Smooth muscle cell (in vitro differentiated cells): ENCODE measurements around the gene CSNK1G3. TPM values are rescaled to one million over a fixed set of nuclear protein-coding genes. Genes with fewer than 3 reads are reported as not detected.

ENCODE experiments used
- DNase-seq: peaks from one replicate; lab custom pipeline; 2025; ENCODE audit not compliant: unreplicated experiment; lab: John Stamatoyannopoulos, UW
- H2AFZ ChIP-seq: fragments of 200-600 bp; sonication (generic); 2 replicates; pipeline ENCODE4 v1.6.0; 2016; ENCODE audit warnings: antibody characterized with exemption, low read depth, mild to moderate bottlenecking
- H3F3A ChIP-seq: fragments of 200-600 bp; sonication (generic); 2 replicates; pipeline ENCODE4 v1.6.0; 2017; ENCODE audit warnings: antibody characterized with exemption, low read depth
- H3K27ac ChIP-seq: fragments of 200-600 bp; sonication (generic); 2 replicates; pipeline ENCODE4 v1.5.1; 2016; ENCODE audit warnings: low read depth, mild to moderate bottlenecking
- H3K27me3 ChIP-seq: fragments of 200-600 bp; sonication (generic); 2 replicates; pipeline ENCODE4 v1.6.1; 2016; ENCODE audit warnings: low read depth, mild to moderate bottlenecking
- H3K36me3 ChIP-seq: fragments of 200-600 bp; sonication (generic); 2 replicates; pipeline ENCODE4 v1.5.1; 2016; ENCODE audit warnings: low read depth
- H3K4me1 ChIP-seq: fragments of 200-600 bp; sonication (generic); 2 replicates; pipeline ENCODE4 v1.5.1; 2016; ENCODE audit warnings: low read depth
- H3K4me2 ChIP-seq: fragments of 200-600 bp; sonication (generic); 2 replicates; pipeline ENCODE4 v1.6.0; 2016; ENCODE audit warnings: mild to moderate bottlenecking
- H3K4me3 ChIP-seq: fragments of 200-600 bp; sonication (generic); 2 replicates; pipeline ENCODE4 v1.5.1; 2016; ENCODE audit warnings: mild to moderate bottlenecking
- H3K79me2 ChIP-seq: fragments of 200-600 bp; sonication (generic); 2 replicates; pipeline ENCODE4 v1.6.0; 2016; ENCODE audit warnings: low read depth, mild to moderate bottlenecking
- H3K9ac ChIP-seq: fragments of 200-600 bp; sonication (generic); 2 replicates; pipeline ENCODE4 v1.6.0; 2016; ENCODE audit warnings: low read depth
- H3K9me3 ChIP-seq: fragments of 200-600 bp; sonication (generic); replicated peaks from 2 replicates; pipeline ENCODE4 v1.5.1; 2016; ENCODE audit warnings: low read depth
- H4K20me1 ChIP-seq: fragments of 200-600 bp; sonication (generic); 2 replicates; pipeline ENCODE4 v1.6.0; 2016; ENCODE audit warnings: low read depth
- WGBS: methylation state at CpG from one replicate; pipeline ENCODE4 v1.1.7; 2016; ENCODE audit warnings: low lambda C conversion rate; 5-methylcytosine and 5-hydroxymethylcytosine counted together
- polyA plus RNA-seq: library from polyadenylated mRNA; unstranded; fragments of >200 nt; fragmentation: Nextera tagmentation; extraction: Ambion mirVana; gene quantifications from 2 replicates; pipeline ENCODE4 v1.2.1, GENCODE V29; 2016
- total RNA-seq: library from RNA; depleted of rRNA; stranded (reverse); fragments of >200 nt; gene quantifications from 2 replicates; pipeline ENCODE4 v1.2.3, GENCODE V29; 2014
- TF ChIP-seq, protein P1 (sequence below): fragments of 200-600 bp; sonication (generic); IDR thresholded peaks from 2 replicates; pipeline ENCODE4 v1.5.1; 2017; ENCODE audit warnings: borderline replicate concordance, mild to moderate bottlenecking, antibody characterized with exemption; ENCODE audit not compliant: insufficient read depth, poor library complexity, severe bottlenecking

Gene CSNK1G3
- total and polyA plus RNA-seq, 2 experiments from 2014 or later: 25.9 to 68.3 TPM

- Histone ChIP-seq H3K27me3 (no peaks in the 10 kb centered on the region), H3K4me3 (no peak overlapping the region), H2AFZ (no peak overlapping the region), H3K36me3 (peaks cover 7% of the 10 kb centered on the region), H3K4me1 (no peaks in the 10 kb centered on the region), H3K4me2 (no peak overlapping the region), H4K20me1 (no peaks in the 10 kb centered on the region), H3K9me3 (no peaks in the 10 kb centered on the region), H3K9ac (no peak overlapping the region), H3K79me2 (no peaks in the 10 kb centered on the region), H3F3A (peaks cover 4% of the 10 kb centered on the region), H3K27ac (no peak overlapping the region)
- TF ChIP-seq, protein P1, sequence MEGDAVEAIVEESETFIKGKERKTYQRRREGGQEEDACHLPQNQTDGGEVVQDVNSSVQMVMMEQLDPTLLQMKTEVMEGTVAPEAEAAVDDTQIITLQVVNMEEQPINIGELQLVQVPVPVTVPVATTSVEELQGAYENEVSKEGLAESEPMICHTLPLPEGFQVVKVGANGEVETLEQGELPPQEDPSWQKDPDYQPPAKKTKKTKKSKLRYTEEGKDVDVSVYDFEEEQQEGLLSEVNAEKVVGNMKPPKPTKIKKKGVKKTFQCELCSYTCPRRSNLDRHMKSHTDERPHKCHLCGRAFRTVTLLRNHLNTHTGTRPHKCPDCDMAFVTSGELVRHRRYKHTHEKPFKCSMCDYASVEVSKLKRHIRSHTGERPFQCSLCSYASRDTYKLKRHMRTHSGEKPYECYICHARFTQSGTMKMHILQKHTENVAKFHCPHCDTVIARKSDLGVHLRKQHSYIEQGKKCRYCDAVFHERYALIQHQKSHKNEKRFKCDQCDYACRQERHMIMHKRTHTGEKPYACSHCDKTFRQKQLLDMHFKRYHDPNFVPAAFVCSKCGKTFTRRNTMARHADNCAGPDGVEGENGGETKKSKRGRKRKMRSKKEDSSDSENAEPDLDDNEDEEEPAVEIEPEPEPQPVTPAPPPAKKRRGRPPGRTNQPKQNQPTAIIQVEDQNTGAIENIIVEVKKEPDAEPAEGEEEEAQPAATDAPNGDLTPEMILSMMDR: peak; percentile 96
- WGBS: 53% methylated on average over 5 of the region's 5 CpGs
- no peak for DNase-seq
Observed at GRCh38 chr5:123610665-123611405, 98.9 kb downstream of the CSNK1G3 start.

DNA sequence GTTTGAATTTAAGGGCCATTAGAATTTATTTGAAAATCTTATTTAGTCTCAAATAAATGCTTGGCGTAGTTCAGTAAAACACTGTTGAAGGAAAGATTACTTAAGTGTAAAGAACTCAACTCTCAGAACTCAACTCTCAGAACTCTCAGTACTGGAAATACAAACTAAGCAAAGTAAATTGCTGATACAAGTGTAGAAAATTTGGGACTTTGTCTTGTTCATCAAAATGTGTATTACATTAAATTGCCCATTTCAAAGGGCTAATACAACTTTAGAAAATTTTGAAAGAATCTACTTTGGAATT, 99.4 kb downstream of the CSNK1G3 start:
- peaks cover 11% of the 10 kb centered on the region for H3K36me3 ChIP-seq
- H2AFZ ChIP-seq: no peak overlapping the region
- 75% methylated on average over 1 of the region's 1 CpG for WGBS
- no peaks in the 10 kb centered on the region for H4K20me1 ChIP-seq
- TF ChIP-seq, protein P1: no peak
- DNase-seq: no peak
- H3K9ac ChIP-seq: no peak overlapping the region
- H3K4me2 ChIP-seq: no peak overlapping the region
- no peak overlapping the region for H3K4me3 ChIP-seq
- peaks cover 4% of the 10 kb centered on the region for H3F3A ChIP-seq
- no peaks in the 10 kb centered on the region for H3K9me3 ChIP-seq
- H3K79me2 ChIP-seq: no peaks in the 10 kb centered on the region
- no peak overlapping the region for H3K27ac ChIP-seq
- no peaks in the 10 kb centered on the region for H3K4me1 ChIP-seq
- H3K27me3 ChIP-seq: no peaks in the 10 kb centered on the region

DNA sequence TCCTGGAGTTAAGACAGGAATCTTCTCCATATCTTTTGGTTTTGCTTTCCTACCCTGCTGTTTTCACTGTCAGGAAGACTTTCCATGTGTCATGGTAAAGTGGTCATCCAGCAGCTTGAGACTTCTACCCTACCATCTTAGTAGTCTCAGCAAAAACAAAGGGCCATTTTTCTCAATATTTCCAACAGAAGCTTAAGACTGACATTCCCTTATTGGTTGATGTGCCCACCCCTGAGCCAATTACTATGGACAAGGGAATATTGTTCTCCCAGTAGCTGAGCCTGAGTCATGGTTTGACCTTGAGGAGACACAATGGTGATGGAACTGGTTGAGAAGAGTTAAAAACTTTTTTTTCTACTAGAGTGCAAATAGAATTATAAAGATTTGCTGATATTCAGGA, 105.6 kb downstream of the CSNK1G3 start:
- Histone ChIP-seq H3K4me3 (no peak overlapping the region), H3F3A (no peaks in the 10 kb centered on the region), H3K27ac (no peak overlapping the region), H3K36me3 (peaks cover 11% of the 10 kb centered on the region), H3K9ac (no peak overlapping the region), H3K4me1 (no peaks in the 10 kb centered on the region), H4K20me1 (no peaks in the 10 kb centered on the region), H3K27me3 (no peaks in the 10 kb centered on the region), H3K4me2 (no peak overlapping the region), H2AFZ (no peak overlapping the region), H3K9me3 (no peaks in the 10 kb centered on the region), H3K79me2 (no peaks in the 10 kb centered on the region)
- no peak for DNase-seq
- TF ChIP-seq, protein P1: no peak

DNA sequence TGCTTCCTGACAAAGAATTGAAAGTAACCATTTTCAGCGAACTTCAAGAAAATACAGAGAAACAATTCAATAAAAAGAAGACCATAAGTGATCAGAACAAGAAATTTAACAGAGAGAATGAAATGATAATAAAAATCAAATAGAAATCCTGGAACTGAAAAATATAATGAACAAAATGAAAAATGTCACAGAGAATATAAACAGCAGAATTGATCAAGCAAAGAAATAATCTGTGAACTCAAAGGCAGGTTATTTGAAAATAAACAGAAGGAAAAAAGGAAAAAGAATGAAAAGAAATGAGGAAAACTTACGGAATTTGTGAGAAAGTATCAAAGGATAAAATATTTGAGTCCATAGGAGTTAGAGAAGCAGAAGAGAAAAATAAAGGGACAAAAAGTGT, 114.1 kb downstream of the CSNK1G3 start:
- Histone ChIP-seq H2AFZ (no peak overlapping the region), H3K4me2 (no peak overlapping the region), H3K27me3 (no peaks in the 10 kb centered on the region), H3K9me3 (peaks cover 9% of the 10 kb centered on the region), H3K4me3 (no peak overlapping the region), H3K4me1 (no peaks in the 10 kb centered on the region), H3K9ac (no peak overlapping the region), H4K20me1 (no peaks in the 10 kb centered on the region), H3K79me2 (no peaks in the 10 kb centered on the region), H3F3A (no peaks in the 10 kb centered on the region), H3K36me3 (no peaks in the 10 kb centered on the region), H3K27ac (no peak overlapping the region)
- no peak for DNase-seq
- TF ChIP-seq, protein P1: no peak
- WGBS: 91% methylated on average over 2 of the region's 2 CpGs
